ENCODE measurements around the gene PDLIM4.

PDLIM4 gene

DNA sequence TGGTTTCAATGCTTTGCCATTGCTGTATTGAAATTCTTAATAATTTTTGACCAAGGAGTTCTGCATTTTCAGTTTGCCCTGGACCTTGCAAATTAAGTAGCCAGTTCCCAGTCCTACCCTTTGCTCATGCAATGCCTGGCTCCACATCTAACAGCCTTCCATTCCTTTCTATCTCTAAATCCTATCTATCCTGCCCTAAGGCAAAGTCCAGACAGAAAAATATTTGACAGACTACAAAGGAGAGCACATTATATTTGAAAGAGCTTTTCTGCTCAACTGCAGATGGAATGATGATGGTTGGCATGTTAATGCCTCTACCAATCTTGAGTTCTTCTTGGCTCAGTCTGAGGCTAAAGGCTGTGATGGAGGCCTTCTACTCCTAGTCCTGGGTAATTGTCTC lies 52.2 kb downstream of the PDLIM4 start:
- DNase-seq (ENCODE audit: low read depth in 3 of 3), result no peak

GRCh38 chr5:132310141-132310834 lies 52.8 kb downstream of the PDLIM4 start:
- DNase-seq (ENCODE audit: low read depth in 3 of 3), result no peak

GRCh38 chr5:132313366-132313765 lies 55.9 kb downstream of the PDLIM4 start:
- DNase-seq (ENCODE audit: low read depth in 3 of 3), result no peak

- no peak for DNase-seq (ENCODE audit: low read depth in 3 of 3)
Measured at GRCh38 chr5:132313961-132314432, 56.5 kb downstream of the PDLIM4 start.

DNA sequence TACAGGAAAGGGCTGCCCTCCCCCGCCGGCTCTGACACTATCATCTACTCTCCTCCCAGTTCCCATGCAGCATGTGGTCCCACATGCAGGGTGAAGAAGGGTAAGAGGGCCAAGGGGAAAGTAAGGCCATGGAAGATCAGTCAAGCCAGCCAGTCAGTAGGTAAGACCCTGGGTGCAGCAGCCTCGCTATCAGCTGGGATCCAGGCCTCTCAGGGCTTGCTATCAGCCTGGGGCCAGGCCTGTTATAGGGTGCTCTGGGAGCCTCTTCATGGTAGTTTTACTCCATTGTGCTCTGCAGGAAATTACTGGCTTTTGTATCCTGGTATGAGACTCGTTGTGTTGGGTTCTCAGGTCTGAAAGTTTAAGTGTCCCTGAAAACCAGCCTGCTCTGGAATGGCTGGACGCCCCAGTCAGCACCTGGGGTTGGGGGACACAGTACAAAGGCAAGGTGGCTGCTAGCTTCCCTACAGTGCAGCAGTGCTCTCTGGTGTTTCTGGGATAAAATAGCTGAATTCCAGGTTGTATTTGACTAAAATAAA lies 58.1 kb downstream of the PDLIM4 start:
- DNase-seq (ENCODE audit: low read depth in 3 of 3), result no peak

GRCh38 chr5:132319975-132320374 lies 62.5 kb downstream of the PDLIM4 start:
- no peak for DNase-seq (ENCODE audit: low read depth in 3 of 3)

DNA sequence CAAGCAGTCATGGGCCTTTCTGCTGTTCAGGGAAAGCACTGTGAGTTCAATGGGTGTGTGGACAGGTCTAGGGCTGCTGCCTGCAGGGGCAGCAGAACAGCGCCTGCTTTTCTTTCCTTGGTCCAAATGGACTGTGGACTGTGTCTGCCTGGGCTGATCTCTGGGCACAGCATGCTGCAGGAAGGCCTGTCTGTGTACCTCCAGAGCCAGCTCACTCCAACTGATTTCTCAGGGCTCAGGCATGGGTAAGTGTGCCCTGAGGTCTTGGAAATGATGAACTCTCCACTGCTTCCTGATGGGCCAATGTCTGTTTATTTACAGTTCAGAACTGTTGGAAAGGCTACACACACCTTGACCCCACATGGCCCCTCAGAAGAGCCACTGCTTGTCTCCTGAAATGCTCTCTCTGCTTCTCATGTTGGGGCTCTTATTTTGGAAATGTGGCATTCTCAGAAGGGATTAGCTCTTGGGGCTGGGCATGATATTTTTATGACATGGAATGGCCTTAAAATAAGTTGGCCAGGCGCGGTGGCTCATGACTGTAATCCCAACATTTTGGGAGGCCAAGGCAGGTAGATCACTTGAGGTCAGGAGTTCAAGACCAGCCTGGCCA lies 63.7 kb downstream of the PDLIM4 start:
- no peak for DNase-seq (ENCODE audit: low read depth in 3 of 3)

GRCh38 chr5:132322266-132322665 lies 64.8 kb downstream of the PDLIM4 start:
- DNase-seq (ENCODE audit: low read depth in 3 of 3), result no peak

Measured in stimulated activated CD4-positive, alpha-beta T cell treated with anti-CD3 and anti-CD28 coated beads, TNF-alpha, amount 100 ng/mL, for 48 hours (primary cell).